Measurements from ENCODE around the gene RHBDL3.
"Not testable (repeated sequence)": the region's sequence is repeated elsewhere in the genome, so short reads cannot be mapped to it uniquely, and the experiment has no call there.

Gene RHBDL3

DNA sequence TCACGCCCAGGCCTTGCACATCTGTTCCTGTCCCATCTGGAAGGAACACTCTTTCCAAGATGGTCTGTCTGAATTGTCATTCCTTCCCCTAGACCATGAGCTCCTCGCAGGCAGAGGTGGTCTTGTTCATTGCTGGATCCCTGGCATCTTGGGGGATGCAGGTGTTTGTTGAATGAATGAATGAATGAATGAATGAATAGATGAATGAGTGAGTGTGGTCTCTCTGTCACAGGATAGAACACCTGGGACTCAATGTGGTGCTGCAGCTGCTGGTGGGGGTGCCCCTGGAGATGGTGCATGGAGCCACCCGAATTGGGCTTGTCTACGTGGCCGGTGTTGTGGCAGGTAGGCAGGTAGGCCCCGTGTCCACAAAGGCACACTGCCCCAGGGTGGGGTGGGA, 32.2 kb downstream of the RHBDL3 start:
- no peak for DNase-seq

DNA sequence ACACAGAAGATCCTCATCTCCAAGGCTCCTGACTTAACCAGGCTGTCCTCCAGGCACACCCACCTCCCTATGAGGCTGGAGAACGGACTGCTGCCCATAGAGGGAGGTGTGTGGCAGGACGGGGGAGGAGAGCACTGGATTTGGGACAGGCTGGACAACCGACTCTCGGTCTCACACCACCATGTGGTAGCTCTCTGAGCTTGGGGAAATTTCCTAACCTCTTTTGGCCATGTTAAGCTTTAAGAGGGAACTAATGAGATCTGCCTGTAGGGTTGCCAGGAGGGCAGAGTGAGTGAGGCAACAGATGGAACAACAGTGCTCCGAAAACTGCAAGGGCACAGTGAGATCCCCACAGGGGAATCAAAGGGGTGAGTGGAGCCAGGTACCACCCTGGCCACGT, 32.7 kb downstream of the RHBDL3 start:
- no peak for DNase-seq

DNA sequence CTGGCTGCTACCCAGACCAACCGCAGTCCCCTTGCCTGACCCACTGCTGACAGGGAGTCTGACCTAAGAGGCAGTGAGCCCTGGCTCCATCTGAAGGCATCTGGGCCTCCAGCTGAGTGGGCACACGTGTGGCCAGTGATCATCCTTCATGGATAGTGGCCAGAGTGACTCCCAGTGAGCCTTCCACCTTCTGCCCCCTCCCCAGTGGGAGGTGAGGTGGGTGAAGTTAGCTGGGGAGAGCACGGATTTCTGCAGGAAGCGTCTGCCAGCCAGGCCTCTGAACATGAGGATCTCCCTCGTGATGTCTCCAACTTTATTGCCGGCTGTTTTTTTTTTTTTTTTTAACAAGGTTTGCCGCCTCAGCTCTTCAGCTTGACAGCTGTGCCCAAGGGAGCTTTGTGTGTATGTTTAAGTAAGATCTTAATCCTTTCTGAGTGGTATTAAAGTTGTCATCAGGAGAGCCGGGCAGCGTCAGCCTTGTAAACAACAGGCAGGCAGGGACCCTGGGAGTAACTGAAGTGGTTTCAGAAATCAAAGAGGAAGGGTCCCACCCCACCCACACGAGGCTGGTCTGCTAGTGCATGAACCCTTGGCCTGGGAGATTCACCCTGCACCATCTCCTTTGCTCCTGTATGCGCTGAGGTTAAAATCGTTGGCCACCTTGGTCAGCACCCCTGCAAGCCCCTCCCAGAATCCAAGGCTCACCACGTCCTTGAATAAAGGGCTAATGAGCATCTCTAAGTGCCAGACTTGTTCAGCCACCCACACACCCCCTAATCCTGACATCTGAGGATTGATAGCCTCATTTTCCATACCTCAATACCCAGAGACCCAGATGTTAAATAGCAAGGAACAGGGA, 33.3 kb downstream of the RHBDL3 start:
- no peak for DNase-seq

DNA sequence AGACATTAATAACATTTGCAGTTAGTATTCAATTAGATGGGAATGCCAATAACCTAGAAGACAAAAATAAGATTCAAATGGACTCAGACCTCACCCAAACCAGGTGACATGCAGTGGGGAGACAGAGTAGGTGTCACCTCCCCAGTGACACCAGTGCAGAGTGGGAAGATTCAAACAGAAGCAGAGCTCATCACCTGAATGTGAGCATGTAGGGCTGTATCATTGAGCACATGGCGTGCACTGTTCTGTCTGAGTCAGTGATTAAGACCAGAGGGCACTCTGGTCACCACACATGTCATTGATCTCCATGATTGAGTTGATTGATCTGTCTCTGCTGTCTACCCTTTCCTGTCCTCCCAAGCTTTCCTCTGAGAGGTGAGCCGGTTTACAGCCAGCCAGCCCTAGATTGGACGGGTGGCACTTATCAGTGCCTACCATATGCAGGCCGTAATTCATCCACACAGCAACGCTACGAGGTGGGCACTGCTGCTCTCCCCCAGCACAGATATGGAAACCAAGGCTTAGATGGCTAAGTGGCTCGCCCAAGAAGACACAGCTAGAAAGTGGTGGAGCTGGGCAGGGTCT, 34.0 kb downstream of the RHBDL3 start:
- no peak for DNase-seq

DNA sequence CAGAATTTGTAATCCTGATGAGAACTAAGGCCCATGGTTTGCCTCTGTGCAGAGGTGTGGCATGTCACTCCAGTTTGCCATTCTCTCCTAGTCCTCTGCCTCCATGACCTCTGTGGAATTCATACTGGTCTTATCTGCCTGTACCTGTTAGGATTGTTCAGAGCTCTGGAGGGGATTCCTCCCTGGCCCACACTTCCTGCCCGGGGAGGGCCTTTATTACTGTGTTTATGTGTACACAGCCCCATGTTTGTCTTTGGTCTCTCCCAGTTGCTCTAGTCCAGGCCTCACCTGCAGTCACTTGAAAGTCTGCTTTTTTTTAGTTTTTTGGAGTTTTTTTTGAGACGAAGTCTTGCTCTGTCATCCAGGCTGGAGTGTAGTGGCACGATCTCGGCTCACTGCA, 36.4 kb downstream of the RHBDL3 start:
- DNase-seq, result no peak

DNA sequence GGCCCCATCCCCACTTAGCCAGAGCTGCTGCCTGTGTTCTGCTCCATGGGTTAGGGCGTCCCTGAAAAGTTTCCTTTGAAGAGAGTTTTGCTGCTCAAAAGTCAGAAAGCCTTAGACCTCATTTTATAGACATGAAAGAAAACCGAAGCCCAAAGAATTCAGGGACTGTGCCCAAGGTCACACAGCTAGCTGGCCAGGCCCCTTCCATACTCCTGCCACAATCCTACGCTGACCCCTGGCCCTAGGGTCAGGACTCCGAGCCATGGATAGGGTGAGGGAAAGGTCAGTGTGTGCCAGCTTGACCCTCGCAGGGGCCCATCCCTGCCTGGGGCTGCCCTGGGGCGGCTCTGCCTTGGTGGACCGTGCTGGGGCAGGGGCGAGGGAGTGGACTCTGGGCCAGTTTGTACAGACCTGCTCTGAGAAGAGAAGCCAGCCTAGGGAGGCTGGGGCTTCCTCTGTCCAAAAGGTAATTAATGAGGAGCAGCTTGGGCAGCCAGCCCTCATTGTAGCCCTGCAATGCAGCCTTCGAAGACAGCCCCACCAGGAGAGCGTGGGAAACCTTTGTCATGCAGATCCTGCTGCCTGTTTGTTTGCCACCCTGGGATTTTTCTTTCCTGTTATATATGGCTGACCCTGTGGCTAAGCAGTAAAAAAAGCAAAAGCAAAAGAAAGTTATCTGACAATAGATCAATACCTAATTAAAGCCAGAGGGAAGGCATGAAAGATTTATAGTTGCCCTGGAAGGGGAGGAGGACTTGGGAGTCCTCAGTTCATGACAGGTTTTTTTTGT, 37.4 kb downstream of the RHBDL3 start:
- DNase-seq, result no peak

DNA sequence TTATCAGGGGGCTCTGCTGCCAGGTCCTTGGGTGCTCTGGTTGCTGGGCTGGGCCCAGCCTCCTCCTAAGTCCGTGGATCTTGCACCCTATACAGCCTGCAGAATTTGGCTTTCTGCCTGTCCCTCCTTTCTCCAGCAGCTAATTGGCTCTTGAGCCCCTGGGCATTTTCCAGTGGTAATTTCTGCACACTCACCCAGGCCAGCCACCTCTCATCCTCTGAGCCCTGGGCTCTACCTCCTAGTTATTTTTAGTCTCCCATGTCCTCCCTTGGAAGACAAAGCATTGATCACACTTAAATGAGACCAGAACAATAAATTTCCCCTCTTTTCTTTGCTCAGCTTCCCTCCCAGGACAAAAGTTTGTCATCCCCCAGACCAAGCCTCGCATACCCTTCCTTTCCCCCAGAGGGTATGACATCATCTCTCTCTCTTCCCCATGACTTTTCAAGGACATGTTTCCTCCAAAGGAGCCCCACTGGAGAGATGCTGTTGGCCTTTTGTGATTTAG, 38.2 kb downstream of the RHBDL3 start:
- no peak for DNase-seq

DNA sequence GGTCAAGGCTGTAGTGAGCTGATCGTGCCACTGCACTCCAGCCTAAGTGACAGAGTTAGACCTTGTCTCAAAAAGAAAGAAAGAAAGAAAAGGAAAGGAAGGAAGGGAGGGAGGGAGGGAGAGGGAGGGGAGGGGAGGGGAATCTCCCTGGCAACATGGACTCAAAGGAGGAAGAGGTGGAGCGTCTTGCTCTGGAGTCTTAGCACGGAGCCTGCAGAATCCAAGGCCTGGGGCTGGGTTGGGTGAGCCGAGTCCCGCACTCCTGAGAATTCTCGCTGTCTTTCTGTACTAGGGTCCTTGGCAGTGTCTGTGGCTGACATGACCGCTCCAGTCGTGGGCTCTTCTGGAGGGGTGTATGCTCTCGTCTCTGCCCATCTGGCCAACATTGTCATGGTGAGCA, 39.4 kb downstream of the RHBDL3 start:
- no peak for DNase-seq

DNA sequence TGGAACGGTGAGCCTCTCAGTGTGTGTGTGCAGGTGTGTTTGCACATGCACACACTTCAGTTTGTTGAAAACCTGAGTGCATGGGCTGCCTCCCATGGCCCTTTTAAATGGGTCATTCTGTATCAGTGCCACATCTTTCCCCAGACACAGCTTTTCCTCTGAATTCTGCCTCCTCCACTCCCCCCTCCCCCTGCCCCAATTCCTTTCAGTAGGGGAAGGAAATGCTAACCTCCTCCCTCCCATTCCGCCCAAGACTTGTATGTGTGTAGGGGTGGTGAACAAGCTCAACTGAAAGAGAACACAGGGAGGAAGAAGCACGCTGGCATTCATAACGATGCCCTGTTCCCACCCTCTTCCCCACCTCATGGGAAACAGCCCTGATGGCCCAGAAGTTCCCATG, 42.0 kb downstream of the RHBDL3 start:
- no peak for DNase-seq

DNA sequence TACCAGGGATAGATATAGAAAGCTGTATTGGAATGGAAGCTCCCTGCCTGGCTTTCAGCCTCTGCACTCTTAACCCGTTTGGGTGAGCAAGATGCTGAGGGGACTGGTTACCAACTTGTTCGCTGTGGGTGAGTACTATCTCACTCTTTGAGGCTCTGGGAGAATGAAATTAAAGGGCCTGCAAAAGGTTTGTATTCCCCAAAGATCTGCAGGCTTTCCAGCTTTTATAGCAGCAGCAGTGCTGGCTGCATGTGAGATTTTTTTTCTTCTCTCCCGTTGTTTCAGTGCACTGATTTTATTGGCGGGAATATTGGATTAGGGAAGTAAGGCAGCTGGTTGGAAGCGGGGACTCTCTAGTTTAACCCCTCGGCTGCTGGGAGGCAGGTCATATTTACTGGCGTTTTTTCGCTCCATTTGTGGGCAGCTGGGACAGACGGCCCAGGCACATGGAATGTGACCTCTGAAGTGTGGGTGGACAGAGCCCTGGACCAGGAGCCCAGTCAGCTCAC, 45.5 kb downstream of the RHBDL3 start:
- DNase-seq, result no peak

DNA sequence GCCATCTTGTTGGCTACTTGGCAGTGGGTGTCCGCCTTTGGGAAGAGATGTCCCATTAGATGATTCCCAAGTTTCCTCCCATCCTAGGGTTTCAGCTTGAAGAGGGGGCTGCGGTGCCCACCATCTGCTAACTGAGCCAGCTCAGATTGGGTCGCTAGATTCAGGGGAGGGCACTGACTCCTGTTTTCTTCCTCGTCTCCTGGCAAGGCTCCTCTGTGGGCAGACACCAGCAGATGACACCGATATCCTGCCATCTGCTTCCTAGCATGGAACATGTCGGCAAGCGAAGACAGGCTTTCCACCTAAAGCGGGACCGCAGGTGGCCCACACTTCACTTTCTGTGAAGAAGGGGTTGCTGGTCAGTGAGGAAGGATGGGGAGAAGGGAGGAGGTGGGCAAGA, 49.0 kb downstream of the RHBDL3 start:
- no peak for DNase-seq

DNA sequence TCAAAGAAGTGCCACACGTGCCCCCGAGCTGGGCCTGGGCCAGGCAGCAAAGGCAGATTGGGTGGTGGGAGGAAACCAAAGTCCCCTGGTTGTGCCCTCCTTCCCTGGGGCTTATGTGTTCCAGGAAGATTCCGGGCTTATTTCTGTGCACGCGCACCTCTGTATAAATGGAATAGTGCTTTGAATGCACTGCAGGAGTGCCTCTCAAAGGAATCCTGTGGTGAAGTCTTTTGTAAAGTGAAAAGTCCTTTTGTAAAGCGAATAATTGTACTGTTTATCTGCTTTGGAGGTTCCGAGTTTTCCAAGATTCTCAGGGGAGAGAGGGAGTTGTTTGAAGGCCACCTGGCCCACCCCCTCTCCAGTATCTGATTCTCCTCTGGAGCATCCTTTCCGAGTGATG, 49.5 kb downstream of the RHBDL3 start:
- DNase-seq, result no peak

DNA sequence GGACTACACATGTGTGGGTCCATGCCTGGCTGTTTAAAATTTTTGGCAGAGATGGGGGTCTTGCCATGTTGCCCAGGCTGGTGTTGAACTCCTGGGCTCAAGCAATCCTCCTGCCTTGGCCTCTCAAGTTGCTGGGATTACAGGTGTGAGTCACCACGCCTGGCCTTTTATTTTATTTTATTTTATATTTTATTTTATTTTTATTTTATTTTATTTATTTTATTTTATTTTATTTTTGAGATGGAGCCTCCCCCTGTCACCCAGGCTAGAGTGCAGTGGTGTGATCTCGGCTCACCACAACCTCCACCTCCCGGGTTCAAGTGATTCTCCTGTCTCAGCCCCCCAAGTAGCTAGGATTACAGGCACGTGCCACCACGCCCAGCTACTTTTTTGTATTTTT, 51.0 kb downstream of the RHBDL3 start:
- not testable (repeated sequence) for DNase-seq

DNA sequence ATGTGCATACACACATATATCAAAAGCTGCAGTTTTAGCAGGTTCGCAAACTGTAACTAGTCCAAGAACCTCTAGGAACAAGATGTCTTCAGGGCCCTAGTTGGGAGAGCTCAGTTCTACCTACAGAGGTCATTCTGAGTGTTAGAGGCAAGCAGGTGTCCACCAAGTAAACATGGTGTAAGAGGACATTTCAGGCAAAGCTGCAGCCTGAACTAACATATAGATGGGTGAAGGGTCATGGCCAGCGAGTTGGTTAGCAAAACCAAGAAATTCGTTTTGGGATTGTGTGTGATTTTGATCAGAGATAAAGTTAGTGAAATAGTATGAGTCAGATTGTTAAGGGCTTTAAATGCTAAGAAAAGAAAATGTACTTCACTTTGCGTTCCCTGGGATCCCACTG, 51.7 kb downstream of the RHBDL3 start:
- no peak for DNase-seq

DNA sequence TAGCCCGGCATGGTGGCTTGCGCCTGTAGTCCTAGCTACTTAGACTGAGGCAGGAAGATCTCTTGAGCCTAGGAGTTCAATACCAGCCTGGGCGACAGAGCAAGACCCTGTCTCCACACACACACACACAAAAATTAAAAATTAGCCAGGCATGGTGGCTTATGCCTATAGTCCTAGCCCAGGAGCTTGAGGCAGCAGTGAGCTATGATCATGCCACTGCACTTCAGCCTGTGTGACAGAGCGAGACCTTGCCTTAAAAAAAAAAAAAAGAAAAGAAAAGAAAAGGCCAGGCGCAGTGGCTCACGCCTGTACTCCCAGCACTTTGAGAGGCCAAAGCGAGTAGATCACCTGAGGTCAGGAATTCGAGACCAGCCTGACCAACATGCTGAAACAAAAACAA, 52.4 kb downstream of the RHBDL3 start:
- DNase-seq, result no peak

DNA sequence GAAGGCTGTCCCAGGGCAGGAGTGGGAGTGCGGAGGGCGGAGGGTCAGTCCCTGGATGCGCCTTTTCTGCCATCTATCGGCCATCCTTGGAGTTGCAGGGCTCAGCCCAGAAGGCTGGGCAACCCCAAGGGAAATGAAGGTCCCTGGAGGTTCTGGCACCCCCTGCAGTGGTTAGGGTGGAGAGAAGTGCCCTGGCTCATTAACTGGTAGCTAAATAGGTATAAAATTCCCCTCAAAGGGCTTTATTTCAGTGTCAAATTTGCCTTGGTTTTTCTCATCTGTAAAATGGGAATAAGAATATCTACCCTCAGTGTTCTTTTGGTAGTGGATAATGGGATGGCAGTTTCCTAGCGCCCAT, 53.9 kb downstream of the RHBDL3 start:
- DNase-seq, result peak; percentile 76

DNA sequence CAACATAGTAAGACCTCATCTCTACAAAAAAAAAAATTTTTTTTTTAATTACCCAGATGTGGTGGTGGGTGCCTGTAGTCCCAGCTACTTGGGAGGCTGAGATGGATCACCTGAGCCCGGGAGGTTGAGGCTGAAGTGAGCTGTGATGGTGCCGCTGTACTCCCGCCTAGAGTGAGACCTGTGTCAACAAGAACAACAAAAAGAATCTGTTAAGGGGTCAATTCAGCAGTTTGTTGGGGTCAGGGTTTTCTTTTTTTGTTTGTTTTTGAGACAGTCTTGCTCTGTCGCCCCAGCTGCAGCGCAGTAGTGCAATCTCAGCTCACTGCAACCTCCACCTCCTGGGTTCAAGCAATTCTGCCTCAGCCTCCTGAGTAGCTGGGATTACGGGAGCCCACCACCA, 54.4 kb downstream of the RHBDL3 start:
- DNase-seq, result not testable (repeated sequence)

DNA sequence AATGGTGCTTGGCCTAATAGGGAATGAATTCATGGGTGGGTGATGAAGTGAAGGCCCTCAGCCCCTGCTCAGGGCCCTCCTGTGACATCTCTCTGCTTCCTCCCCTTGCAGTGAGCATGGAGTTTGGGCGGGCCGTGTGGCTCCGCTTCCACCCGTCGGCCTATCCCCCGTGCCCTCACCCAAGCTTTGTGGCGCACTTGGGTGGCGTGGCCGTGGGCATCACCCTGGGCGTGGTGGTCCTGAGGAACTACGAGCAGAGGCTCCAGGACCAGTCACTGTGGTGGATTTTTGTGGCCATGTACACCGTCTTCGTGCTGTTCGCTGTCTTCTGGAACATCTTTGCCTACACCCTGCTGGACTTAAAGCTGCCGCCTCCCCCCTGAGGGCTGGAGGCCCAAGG, 55.2 kb downstream of the RHBDL3 start:
- DNase-seq, result no peak

DNA sequence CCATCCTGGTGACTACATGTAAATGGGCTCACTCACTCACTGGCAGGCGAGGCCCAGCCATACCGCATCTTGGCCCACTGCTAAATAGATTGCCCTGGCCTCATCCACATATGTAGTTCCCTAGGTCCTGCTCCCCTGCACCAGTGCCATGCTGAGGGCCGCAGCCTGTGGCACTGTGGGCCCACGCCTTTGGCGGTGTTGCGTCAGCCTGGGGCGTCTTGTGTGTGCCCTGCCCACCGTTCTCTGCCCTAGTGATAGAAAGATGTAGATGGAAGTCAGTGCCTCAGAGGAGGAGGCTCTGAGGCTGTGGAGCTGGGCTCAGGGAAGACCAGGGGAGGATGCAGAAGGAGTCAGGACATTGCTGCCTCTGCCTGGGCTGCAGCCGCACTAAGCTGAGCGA, 57.4 kb downstream of the RHBDL3 start:
- DNase-seq, result no peak

DNA sequence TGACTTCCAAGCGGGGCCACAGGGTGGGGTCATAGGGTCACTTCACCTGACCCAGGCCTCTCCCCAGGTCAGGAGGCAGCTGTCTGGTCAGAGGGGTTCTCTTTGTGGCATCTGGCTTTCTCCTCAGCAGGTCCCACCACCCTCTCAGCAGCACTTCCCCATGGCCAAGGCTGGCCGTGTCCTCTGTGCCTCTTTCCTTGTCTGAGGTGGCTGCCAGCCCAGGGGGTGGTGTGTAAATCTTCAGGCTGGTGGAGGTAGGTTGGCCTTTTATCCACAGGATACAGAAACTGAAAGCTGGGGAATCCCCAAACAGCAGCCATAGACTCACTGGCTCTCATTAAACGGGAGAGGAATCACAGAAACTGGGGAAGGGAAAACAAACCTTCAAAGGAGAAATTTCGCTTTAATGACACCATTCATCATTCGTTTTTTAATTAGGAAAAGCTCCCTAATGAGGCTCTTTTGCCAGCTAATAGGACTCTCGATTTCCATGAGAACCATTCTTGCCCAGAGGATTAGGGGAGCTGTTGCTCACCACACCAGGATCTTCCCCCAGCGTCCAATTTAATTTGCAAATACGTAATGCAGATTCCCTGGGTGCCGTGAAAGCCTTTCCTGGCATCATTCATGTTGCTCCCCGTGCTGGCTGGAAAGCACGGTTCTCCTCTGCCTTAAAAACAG, 58.3 kb downstream of the RHBDL3 start:
- DNase-seq, result peak; percentile 15

DNA sequence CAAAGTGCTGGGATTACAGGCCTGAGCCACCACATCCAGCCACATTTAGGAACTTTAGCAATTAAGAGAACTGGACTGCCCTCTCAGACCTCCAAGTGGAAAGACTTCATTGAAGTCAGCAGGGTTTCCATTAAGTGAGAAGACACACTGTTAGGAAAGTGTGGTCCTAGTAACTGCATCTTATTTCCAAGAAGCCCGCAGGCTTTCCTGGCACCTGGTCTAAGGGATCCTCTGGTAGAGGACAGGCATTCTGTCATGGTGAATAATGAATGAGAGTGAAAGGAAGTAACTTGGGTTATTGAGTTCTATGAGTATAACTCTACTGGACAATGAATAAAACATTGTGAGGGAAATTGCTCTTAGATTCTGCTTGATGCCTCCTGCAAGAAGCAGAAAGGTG, 62.3 kb downstream of the RHBDL3 start:
- no peak for DNase-seq

DNA sequence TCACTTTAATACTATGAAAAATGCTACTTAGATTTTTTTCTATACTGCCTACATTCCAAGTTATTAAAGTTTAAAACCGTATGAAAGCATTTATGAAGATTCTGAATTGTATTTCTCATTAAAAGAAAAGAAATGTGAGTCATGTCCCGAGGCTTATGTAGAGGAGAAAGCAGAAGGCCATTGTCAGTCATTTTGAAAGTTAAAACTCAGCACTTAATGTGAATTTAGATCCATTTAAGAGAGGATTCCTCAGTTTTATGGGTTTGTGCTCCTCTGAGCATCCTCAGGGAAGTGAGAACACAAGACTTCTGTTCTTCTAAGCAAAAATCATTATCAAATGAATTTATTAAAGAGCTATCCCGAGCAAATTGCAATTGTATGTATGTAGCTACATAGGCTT, 64.5 kb downstream of the RHBDL3 start:
- no peak for DNase-seq

Data from CD4-positive, alpha-beta T cell treated with Interferon gamma for 1 hour (primary cell).